Skeletal muscle satellite cell (primary cell): ENCODE measurements around the gene KLHDC7A. TPM values are rescaled to one million over a fixed set of nuclear protein-coding genes. Genes with fewer than 3 reads are reported as not detected.

ENCODE experiments used
- H3K27me3 ChIP-seq: 2 replicates; pipeline ENCODE4 v1.7.0; 2013; ENCODE audit warnings: low read length; ENCODE audit not compliant: control insufficient read depth, insufficient read depth
- H3K36me3 ChIP-seq: 2 replicates; pipeline ENCODE4 v1.7.0; 2013; ENCODE audit warnings: mild to moderate bottlenecking, control low read depth, low read length; ENCODE audit not compliant: insufficient read depth
- H3K4me1 ChIP-seq: 2 replicates; pipeline ENCODE4 v1.7.0; 2013; ENCODE audit warnings: low read length; ENCODE audit not compliant: control insufficient read depth, insufficient read depth
- H3K4me2 ChIP-seq: 2 replicates; pipeline ENCODE4 v1.7.0; 2013; ENCODE audit warnings: mild to moderate bottlenecking, low read length
- H3K4me3 ChIP-seq: 2 replicates; pipeline ENCODE4 v1.7.0; 2013; ENCODE audit warnings: low read length
- H3K9ac ChIP-seq: 2 replicates; pipeline ENCODE4 v1.7.0; 2013; ENCODE audit warnings: mild to moderate bottlenecking, low read depth, low read length, moderate library complexity
- H3K9me3 ChIP-seq: replicated peaks from 2 replicates; pipeline ENCODE4 v1.7.0; 2013; ENCODE audit warnings: mild to moderate bottlenecking, control low read depth, low read length
- small RNA-seq: library from RNA; depleted of rRNA; stranded (forward); fragments of <200 nt; gene quantifications from one replicate; pipeline ENCODE3, GENCODE V24; 2012

KLHDC7A gene

GRCh38 chr1:18534810-18535205 lies 54.1 kb downstream of the KLHDC7A start:
- no peaks in the 10 kb centered on the region for H3K4me1 ChIP-seq
- no peak overlapping the region for H3K4me2 ChIP-seq
- H3K9ac ChIP-seq: no peak overlapping the region
- H3K36me3 ChIP-seq: no peaks in the 10 kb centered on the region
- no peak overlapping the region for H3K4me3 ChIP-seq
- no peaks in the 10 kb centered on the region for H3K27me3 ChIP-seq
- no peaks in the 10 kb centered on the region for H3K9me3 ChIP-seq

Small RNAs within 50 kb of the gene (small RNA-seq; reads per million reads assigned to genes)
- gene DYNLL1P3: not detected
